Mucosa of stomach (tissue), 1 donor: ENCODE measurements around the gene DYRK4.

Experiments used
- H3K27me3 ChIP-seq: one replicate; pipeline ENCODE4 v1.7.0; 2013; ENCODE audit warnings: mild to moderate bottlenecking, low read length; ENCODE audit not compliant: control insufficient read depth, insufficient read depth
- H3K36me3 ChIP-seq: one replicate; pipeline ENCODE4 v1.7.0; 2013; ENCODE audit warnings: low read length; ENCODE audit not compliant: control insufficient read depth, insufficient read depth
- H3K4me1 ChIP-seq: one replicate; pipeline ENCODE4 v1.7.0; 2013; ENCODE audit warnings: mild to moderate bottlenecking, low read length; ENCODE audit not compliant: control insufficient read depth, insufficient read depth
- H3K4me3 ChIP-seq: one replicate; pipeline ENCODE4 v1.7.0; 2013; ENCODE audit warnings: low read length
- H3K9ac ChIP-seq: one replicate; pipeline ENCODE4 v1.7.0; 2013; ENCODE audit warnings: mild to moderate bottlenecking, low read length, moderate library complexity
- H3K9me3 ChIP-seq: one replicate; pipeline ENCODE4 v1.7.0; 2013; ENCODE audit warnings: mild to moderate bottlenecking, low read length, moderate library complexity; ENCODE audit not compliant: control insufficient read depth
- donor health status: Pancreatic carcinoma.

Gene DYRK4

DNA sequence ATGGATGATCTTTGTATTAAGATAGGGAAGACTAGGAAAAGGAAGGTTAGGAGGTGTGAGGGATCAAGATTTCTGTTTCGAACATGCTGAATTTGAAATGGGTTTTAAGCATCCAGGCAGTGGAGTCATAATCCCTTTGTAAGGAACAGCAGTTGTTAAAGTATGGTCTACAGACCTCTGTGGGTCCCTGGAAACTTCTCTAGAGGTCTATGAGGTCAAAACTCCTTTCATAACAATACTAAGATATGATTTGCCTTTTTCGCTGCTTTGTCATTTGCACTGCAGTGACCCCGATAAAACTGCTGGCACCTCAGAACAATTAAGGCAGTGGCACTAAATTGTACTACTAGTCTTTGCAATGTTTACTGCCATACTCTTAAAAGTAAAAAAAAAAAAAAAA lies 21.8 kb upstream of the DYRK4 start:
- no peaks in the 10 kb centered on the region for H3K9me3 ChIP-seq
- no peak overlapping the region for H3K4me3 ChIP-seq
- H3K27me3 ChIP-seq, result no peaks in the 10 kb centered on the region
- no peak overlapping the region for H3K9ac ChIP-seq
- no peaks in the 10 kb centered on the region for H3K36me3 ChIP-seq
- H3K4me1 ChIP-seq, result no peaks in the 10 kb centered on the region

DNA sequence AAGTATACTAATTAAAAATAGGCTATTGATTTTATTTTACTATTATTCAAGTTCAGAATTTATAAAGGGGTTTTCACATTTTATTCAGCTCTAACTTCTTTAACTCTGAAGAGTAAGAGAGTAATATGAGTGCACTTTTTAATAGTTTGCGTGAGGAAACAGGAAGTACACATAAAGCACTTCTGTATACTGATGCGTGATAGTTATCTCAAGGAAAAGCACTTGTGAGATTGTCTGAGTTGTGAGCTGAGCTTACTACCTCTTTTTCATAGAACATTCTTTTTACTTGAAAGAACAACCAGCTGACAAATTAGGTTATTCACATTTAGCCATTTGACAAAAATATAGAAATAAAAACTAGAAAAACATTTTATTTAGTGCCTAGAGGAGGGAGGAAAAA lies 21.4 kb upstream of the DYRK4 start:
- Histone ChIP-seq H3K27me3 (no peaks in the 10 kb centered on the region), H3K4me3 (no peak overlapping the region), H3K36me3 (no peaks in the 10 kb centered on the region), H3K4me1 (no peaks in the 10 kb centered on the region), H3K9me3 (no peaks in the 10 kb centered on the region), H3K9ac (no peak overlapping the region)

- Histone ChIP-seq H3K4me1 (no peaks in the 10 kb centered on the region), H3K9me3 (no peaks in the 10 kb centered on the region), H3K9ac (no peak overlapping the region), H3K4me3 (no peak overlapping the region), H3K36me3 (no peaks in the 10 kb centered on the region), H3K27me3 (no peaks in the 10 kb centered on the region)
Observed at GRCh38 chr12:4545195-4545594, 16.8 kb upstream of the DYRK4 start.

- no peak overlapping the region for H3K4me3 ChIP-seq
- no peaks in the 10 kb centered on the region for H3K36me3 ChIP-seq
- H3K4me1 ChIP-seq, result no peaks in the 10 kb centered on the region
Observed at GRCh38 chr12:4552191-4552590, 9.8 kb upstream of the DYRK4 start.

GRCh38 chr12:4553943-4554342 lies 8.1 kb upstream of the DYRK4 start:
- Histone ChIP-seq H3K9me3 (no peaks in the 10 kb centered on the region), H3K4me1 (no peaks in the 10 kb centered on the region), H3K9ac (no peak overlapping the region), H3K4me3 (no peak overlapping the region), H3K27me3 (no peaks in the 10 kb centered on the region), H3K36me3 (no peaks in the 10 kb centered on the region)

More at GRCh38 chr12:4552191-4552590, 9.8 kb upstream of the DYRK4 start:
- Histone ChIP-seq H3K9ac (no peak overlapping the region), H3K9me3 (no peaks in the 10 kb centered on the region), H3K27me3 (no peaks in the 10 kb centered on the region)

DNA sequence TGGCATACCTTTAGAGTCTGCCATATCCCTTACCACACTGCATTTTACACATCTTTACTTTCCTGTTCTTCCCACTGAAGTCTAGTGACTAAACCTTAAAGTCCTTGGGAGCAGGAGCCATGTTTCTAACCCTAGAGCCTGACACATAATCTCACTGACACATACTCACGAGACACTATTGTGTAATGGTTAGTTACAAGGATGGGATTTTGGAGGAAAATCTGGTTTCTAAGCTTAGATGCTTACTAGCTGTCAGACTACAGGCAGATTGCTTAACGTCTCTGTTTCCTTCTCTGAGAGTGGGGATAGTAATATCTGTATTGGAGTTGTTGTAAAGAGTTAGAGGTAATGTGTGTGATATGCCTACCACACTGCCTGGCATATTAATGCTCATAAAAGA lies 6.2 kb upstream of the DYRK4 start:
- Histone ChIP-seq H3K4me3 (no peak overlapping the region), H3K27me3 (no peaks in the 10 kb centered on the region), H3K9me3 (no peaks in the 10 kb centered on the region), H3K9ac (no peak overlapping the region), H3K36me3 (no peaks in the 10 kb centered on the region), H3K4me1 (no peaks in the 10 kb centered on the region)

DNA sequence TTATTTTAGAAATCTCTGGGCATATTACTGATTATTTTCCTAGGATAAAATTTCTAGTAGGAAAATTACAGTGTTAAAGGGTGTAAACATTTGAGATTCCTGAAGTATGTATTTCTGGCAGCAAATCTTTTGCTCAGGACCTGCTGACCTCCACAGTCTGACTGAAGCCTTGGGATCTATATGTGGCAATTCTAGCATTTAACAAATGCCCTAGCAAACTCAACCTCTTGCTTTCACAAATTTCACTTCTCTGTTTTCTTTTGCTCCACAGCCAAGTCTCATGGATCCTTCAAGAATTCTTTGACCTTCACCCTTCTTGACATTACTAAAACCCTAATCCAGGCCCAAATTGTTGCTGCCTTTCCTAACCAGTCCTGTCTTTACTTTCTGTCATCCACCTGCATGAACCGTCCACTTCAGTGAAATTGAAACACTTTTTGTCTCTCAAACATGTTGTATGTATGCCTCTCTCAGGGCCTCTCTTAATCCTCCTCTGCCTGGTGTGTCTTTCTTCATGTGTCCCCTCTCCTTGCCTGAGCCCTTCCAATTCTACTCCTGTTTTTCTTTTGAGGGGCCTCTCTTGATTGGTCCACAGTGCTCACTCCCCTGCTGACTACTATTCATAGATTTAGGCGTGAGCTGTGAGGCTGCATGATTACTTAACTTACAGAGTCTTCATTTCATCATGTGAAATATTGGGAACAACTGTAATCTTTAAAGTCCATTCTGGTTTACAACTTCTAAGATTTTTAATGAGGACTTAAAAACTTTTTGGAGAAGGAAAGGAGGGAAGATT lies 5.1 kb upstream of the DYRK4 start:
- H3K27me3 ChIP-seq, result no peaks in the 10 kb centered on the region
- H3K36me3 ChIP-seq, result no peaks in the 10 kb centered on the region
- H3K4me3 ChIP-seq, result no peak overlapping the region
- no peaks in the 10 kb centered on the region for H3K9me3 ChIP-seq
- H3K4me1 ChIP-seq, result no peaks in the 10 kb centered on the region
- no peak overlapping the region for H3K9ac ChIP-seq

DNA sequence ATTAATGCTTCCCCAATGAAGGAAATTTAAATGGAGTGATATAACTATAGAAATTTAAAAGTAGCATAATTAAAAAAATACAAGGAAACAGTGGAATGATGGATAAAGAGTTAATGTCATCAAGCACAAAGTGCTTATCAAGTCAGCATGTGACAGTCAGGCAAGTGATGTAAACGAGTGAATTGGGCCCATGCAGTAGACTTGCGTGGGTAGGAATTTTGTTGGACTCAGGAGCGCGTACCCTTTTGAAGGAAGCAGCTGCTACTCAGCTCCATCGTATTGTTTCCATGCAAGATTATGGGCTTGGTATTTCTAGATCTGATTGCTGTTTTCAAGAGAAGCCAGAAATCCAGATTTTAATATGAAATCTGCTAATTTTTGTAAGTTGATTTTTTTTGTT lies 4.4 kb upstream of the DYRK4 start:
- H3K27me3 ChIP-seq, result no peaks in the 10 kb centered on the region
- no peak overlapping the region for H3K9ac ChIP-seq
- H3K36me3 ChIP-seq, result no peaks in the 10 kb centered on the region
- H3K9me3 ChIP-seq, result no peaks in the 10 kb centered on the region
- H3K4me3 ChIP-seq, result no peak overlapping the region
- peaks cover 4% of the 10 kb centered on the region for H3K4me1 ChIP-seq

GRCh38 chr12:4558171-4558570 lies 3.8 kb upstream of the DYRK4 start:
- H3K9me3 ChIP-seq, result no peaks in the 10 kb centered on the region
- H3K27me3 ChIP-seq, result no peaks in the 10 kb centered on the region
- H3K9ac ChIP-seq, result no peak overlapping the region
- no peak overlapping the region for H3K4me3 ChIP-seq
- H3K4me1 ChIP-seq, result peaks cover 5% of the 10 kb centered on the region
- no peaks in the 10 kb centered on the region for H3K36me3 ChIP-seq

- peaks cover 5% of the 10 kb centered on the region for H3K4me1 ChIP-seq
- no peak overlapping the region for H3K9ac ChIP-seq
- H3K27me3 ChIP-seq, result no peaks in the 10 kb centered on the region
- no peaks in the 10 kb centered on the region for H3K36me3 ChIP-seq
- H3K4me3 ChIP-seq, result no peak overlapping the region
- no peaks in the 10 kb centered on the region for H3K9me3 ChIP-seq
Observed at GRCh38 chr12:4563336-4563735, 1.3 kb downstream of the DYRK4 start.

- H3K4me3 ChIP-seq, result no peak overlapping the region
- peaks cover 5% of the 10 kb centered on the region for H3K4me1 ChIP-seq
- H3K9me3 ChIP-seq, result no peaks in the 10 kb centered on the region
- H3K9ac ChIP-seq, result no peak overlapping the region
- H3K27me3 ChIP-seq, result no peaks in the 10 kb centered on the region
- H3K36me3 ChIP-seq, result no peaks in the 10 kb centered on the region
Observed at GRCh38 chr12:4564818-4565217, 2.8 kb downstream of the DYRK4 start.

GRCh38 chr12:4566474-4566873 lies 4.5 kb downstream of the DYRK4 start:
- H3K27me3 ChIP-seq, result no peaks in the 10 kb centered on the region
- H3K9me3 ChIP-seq, result no peaks in the 10 kb centered on the region
- no peak overlapping the region for H3K4me3 ChIP-seq
- no peaks in the 10 kb centered on the region for H3K36me3 ChIP-seq
- H3K9ac ChIP-seq, result no peak overlapping the region
- peaks cover 5% of the 10 kb centered on the region for H3K4me1 ChIP-seq
